HFFc6 (cell line): ENCODE results near the gene ST3GAL3. TPM values are rescaled to one million over a fixed set of nuclear protein-coding genes. Genes with fewer than 3 reads are reported as not detected.

Experiments used
- DNase-seq: peaks from one replicate; pipeline ENCODE4 v3.0.0-alpha.2; 2018
- H3K27ac Mint-ChIP-seq: 2 replicates; pipeline ENCODE4 v1.8.0; 2020; ENCODE audit warnings: mild to moderate bottlenecking, mixed read lengths
- H3K27me3 Mint-ChIP-seq: 2 replicates; pipeline ENCODE4 v1.8.0; 2021; ENCODE audit warnings: mild to moderate bottlenecking, moderate library complexity, mixed read lengths; ENCODE audit not compliant: insufficient read depth
- H3K36me3 Mint-ChIP-seq: 2 replicates; pipeline ENCODE4 v1.8.0; 2021; ENCODE audit warnings: low read depth, mixed read lengths
- H3K4me1 Mint-ChIP-seq: 2 replicates; pipeline ENCODE4 v1.8.0; 2020; ENCODE audit warnings: low read depth, mixed read lengths
- H3K4me3 Mint-ChIP-seq: 2 replicates; pipeline ENCODE4 v1.8.0; 2020; ENCODE audit warnings: mild to moderate bottlenecking, moderate library complexity, mixed read lengths
- H3K9me3 Mint-ChIP-seq: 2 replicates; pipeline ENCODE4 v1.8.0; 2020; ENCODE audit warnings: mild to moderate bottlenecking, mixed read lengths
- CTCF ChIP-seq: fragments of 200-600 bp; sonication (generic); IDR thresholded peaks from 2 replicates; pipeline ENCODE4 v1.5.0; 2021; ENCODE audit warnings: antibody characterized with exemption, mild to moderate bottlenecking
- total RNA-seq, 6 experiments: library from RNA; stranded (reverse); fragmentation: NEBNext Ultra II Directional; extraction: Animal tissue kit (Norgen Biotek cat#: 25700); gene quantifications; 2 replicates in 1 of 6; 3 replicates in 5 of 6; pipeline ENCODE4 v1.2.3, GENCODE V29; 2021

ST3GAL3 gene
- total RNA-seq, 6 experiments from 2014 or later, result 15.2 to 22.3 (median 18.0) TPM

- no peak for TF ChIP-seq CTCF
- peaks cover 38% of the 10 kb centered on the region for H3K4me1 Mint-ChIP-seq
- peaks cover 43% of the 10 kb centered on the region for H3K36me3 Mint-ChIP-seq
- peaks cover 16% of the 10 kb centered on the region for H3K9me3 Mint-ChIP-seq
- DNase-seq, result no peak
- no peaks in the 10 kb centered on the region; the same call in 1 of the 2 replicates for H3K27me3 Mint-ChIP-seq
- H3K4me3 Mint-ChIP-seq, result no peak overlapping the region
- no peak overlapping the region for H3K27ac Mint-ChIP-seq
These were observed 136.8 kb downstream of the ST3GAL3 start for GRCh38 chr1:43844114-43844513.

- no peak overlapping the region for H3K27ac Mint-ChIP-seq
- peaks cover 15% of the 10 kb centered on the region for H3K36me3 Mint-ChIP-seq
- no peak for DNase-seq
- TF ChIP-seq CTCF, result no peak
- H3K27me3 Mint-ChIP-seq, result no peaks in the 10 kb centered on the region; the same call in 1 of the 2 replicates
- H3K9me3 Mint-ChIP-seq, result peaks cover 9% of the 10 kb centered on the region
- H3K4me3 Mint-ChIP-seq, result peak overlapping the region; percentile 29; the same call in 1 of the 2 replicates
- H3K4me1 Mint-ChIP-seq, result peaks cover 43% of the 10 kb centered on the region
These were observed 140.0 kb downstream of the ST3GAL3 start for GRCh38 chr1:43847290-43847689.

GRCh38 chr1:43847882-43848281, 140.5 kb downstream of the ST3GAL3 start:
- peaks cover 9% of the 10 kb centered on the region for H3K36me3 Mint-ChIP-seq
- no peak for DNase-seq
- H3K27ac Mint-ChIP-seq, result no peak overlapping the region
- TF ChIP-seq CTCF, result no peak
- no peak overlapping the region for H3K4me3 Mint-ChIP-seq
- peaks cover 49% of the 10 kb centered on the region for H3K4me1 Mint-ChIP-seq
- H3K27me3 Mint-ChIP-seq, result no peaks in the 10 kb centered on the region; the same call in 1 of the 2 replicates
- peaks cover 3% of the 10 kb centered on the region for H3K9me3 Mint-ChIP-seq

GRCh38 chr1:43849670-43850069, 142.3 kb downstream of the ST3GAL3 start:
- no peak overlapping the region for H3K4me3 Mint-ChIP-seq
- H3K9me3 Mint-ChIP-seq, result no peaks in the 10 kb centered on the region
- H3K4me1 Mint-ChIP-seq, result peaks cover 56% of the 10 kb centered on the region
- no peak overlapping the region for H3K27ac Mint-ChIP-seq
- no peak for TF ChIP-seq CTCF
- peaks cover 3% of the 10 kb centered on the region for H3K36me3 Mint-ChIP-seq
- no peak for DNase-seq
- no peaks in the 10 kb centered on the region; the same call in 1 of the 2 replicates for H3K27me3 Mint-ChIP-seq

- peaks cover 9% of the 10 kb centered on the region for H3K36me3 Mint-ChIP-seq
- H3K4me3 Mint-ChIP-seq, result no peak overlapping the region
- peaks cover 56% of the 10 kb centered on the region for H3K4me1 Mint-ChIP-seq
- TF ChIP-seq CTCF, result no peak
- H3K9me3 Mint-ChIP-seq, result no peaks in the 10 kb centered on the region
- no peaks in the 10 kb centered on the region; the same call in 1 of the 2 replicates for H3K27me3 Mint-ChIP-seq
- DNase-seq, result no peak
- H3K27ac Mint-ChIP-seq, result no peak overlapping the region
These were observed 143.4 kb downstream of the ST3GAL3 start for GRCh38 chr1:43850591-43851233.
